PC-9 (cell line): ENCODE data around the gene GLI1. TPM values are rescaled to one million over a fixed set of nuclear protein-coding genes. Genes with fewer than 3 reads are reported as not detected.
A peak's percentile ranks its signal among the peaks of the same experiment; 100 is the strongest.

ENCODE experiments used
- BruUV-seq: library from RNA; stranded (reverse); fragments of 400-500 nt; replicated peaks from 2 replicates; lab custom pipeline; 2021; lab: Mats Ljungman, UMichigan
- CTCF ChIA-PET: fragments of 300-600 bp; sonication (Branson Sonifier 250); formaldehyde crosslinking; loops from one replicate; lab custom pipeline; 2022; ENCODE audit warnings: antibody characterized with exemption; lab: Charles Lee
- POLR2A ChIA-PET: fragments of 300-600 bp; sonication (Branson Sonifier 250); formaldehyde crosslinking; loops from one replicate; lab custom pipeline; 2022; ENCODE audit warnings: antibody characterized with exemption; ENCODE audit not compliant: unreplicated experiment; lab: Charles Lee
- DNase-seq, 2 experiments: peaks; one replicate each; pipeline versions ENCODE4 v3.0.0 to v3.0.0-alpha.2; 2015 to 2022; ENCODE audit warnings: mixed read lengths in 1 of 2
- H2AFZ ChIP-seq: fragments of 200-600 bp; sonication (generic); 2 replicates; pipeline ENCODE4 v1.8.1; 2017; ENCODE audit warnings: antibody characterized with exemption
- H3F3A ChIP-seq: fragments of 200-600 bp; sonication (generic); 2 replicates; pipeline ENCODE4 v1.8.1; 2017; ENCODE audit warnings: antibody characterized with exemption, mild to moderate bottlenecking, low read depth; ENCODE audit not compliant: insufficient read depth
- H3K27ac ChIP-seq: fragments of 200-600 bp; sonication (generic); 2 replicates; pipeline ENCODE4 v1.6.1; 2016; ENCODE audit warnings: mixed run types
- H3K27me3 ChIP-seq: fragments of 200-600 bp; sonication (generic); 2 replicates; pipeline ENCODE4 v1.6.1; 2016; ENCODE audit warnings: low read depth, mixed run types; ENCODE audit not compliant: insufficient read depth
- H3K36me3 ChIP-seq: fragments of 200-600 bp; sonication (generic); 2 replicates; pipeline ENCODE4 v1.6.1; 2016; ENCODE audit warnings: low read depth, mixed run types
- H3K4me1 ChIP-seq: fragments of 200-600 bp; sonication (generic); replicated peaks from 2 replicates; pipeline ENCODE4 v1.6.1; 2016; ENCODE audit warnings: mixed run types; ENCODE audit not compliant: insufficient read depth
- H3K4me2 ChIP-seq: fragments of 200-600 bp; sonication (generic); 2 replicates; pipeline ENCODE4 v1.6.1; 2017; ENCODE audit warnings: mixed run types
- H3K4me3 ChIP-seq: fragments of 200-600 bp; sonication (generic); 2 replicates; pipeline ENCODE4 v1.6.1; 2016; ENCODE audit warnings: mixed run types
- H3K79me2 ChIP-seq: fragments of 200-600 bp; sonication (generic); 2 replicates; pipeline ENCODE4 v1.6.1; 2017; ENCODE audit warnings: low read depth, mixed run types
- H3K9me2 ChIP-seq: fragments of 200-600 bp; sonication (generic); 2 replicates; pipeline ENCODE4 v1.8.1; 2017; ENCODE audit warnings: mild to moderate bottlenecking; ENCODE audit not compliant: insufficient read depth
- H3K9me3 ChIP-seq: fragments of 200-600 bp; sonication (generic); 2 replicates; pipeline ENCODE4 v1.8.1; 2016; ENCODE audit warnings: low read depth; ENCODE audit not compliant: insufficient read depth
- H4K20me1 ChIP-seq: fragments of 200-600 bp; sonication (generic); 2 replicates; pipeline ENCODE4 v1.8.1; 2017; ENCODE audit not compliant: insufficient read depth
- CTCF ChIP-seq: fragments of 200-600 bp; sonication (generic); conservative IDR thresholded peaks from 2 replicates; pipeline ENCODE4 v1.6.1; 2017; ENCODE audit warnings: mixed run types, antibody characterized with exemption, mild to moderate bottlenecking, moderate library complexity
- EZH2 ChIP-seq: fragments of 200-600 bp; sonication (generic); IDR thresholded peaks from 2 replicates; pipeline ENCODE4 v1.8.0; 2017; ENCODE audit warnings: antibody characterized with exemption, low read depth
- intact Hi-C: fragments of 100-400 bp; cut with micrococcal nuclease; formaldehyde crosslinking; loops from one replicate; pipeline ENCODE4 v1.10.0; 2022; ENCODE audit not compliant: unreplicated experiment
- total RNA-seq: library from RNA; stranded (reverse); gene quantifications from 2 replicates; pipeline ENCODE4 v1.2.3, GENCODE V29; 2021

Gene GLI1
- total RNA-seq, 1 experiment from 2014 or later = not detected

DNA sequence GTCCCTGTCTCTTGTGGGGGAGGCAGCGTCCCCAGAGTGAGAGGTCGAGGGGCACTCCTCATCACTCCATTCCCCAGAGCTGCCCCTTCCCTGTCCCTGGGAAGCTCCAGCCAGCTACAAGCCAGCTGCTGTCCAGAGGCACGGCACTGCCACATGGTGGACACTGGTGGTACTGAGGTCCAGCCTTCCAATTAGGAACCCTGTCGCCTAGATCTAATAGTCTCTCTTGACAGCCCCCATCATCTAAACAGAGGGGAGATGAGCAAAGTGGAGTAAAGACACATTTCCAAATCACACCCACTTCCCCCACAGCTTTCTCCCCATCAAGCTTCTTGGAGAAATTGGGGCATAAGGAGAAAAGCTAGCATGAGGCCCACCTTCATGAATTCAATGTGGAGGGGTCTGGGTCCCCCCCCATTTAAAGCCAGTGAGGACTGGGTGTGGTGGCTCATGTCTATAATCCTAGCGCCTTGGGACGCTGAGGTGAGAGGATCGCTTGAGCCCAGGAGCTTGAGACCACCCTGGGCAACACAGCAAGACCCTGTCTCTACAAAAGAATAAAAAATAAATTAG, 6.6 kb upstream of the GLI1 start:
- H3F3A ChIP-seq = no peaks in the 10 kb centered on the region
- no peak overlapping the region for H3K4me3 ChIP-seq
- ChIA-PET CTCF (interaction anchor here (0.5 to 1.8 kb wide), 11 partner anchors 43 to 384 kb away, joined by 3 to 30 read pairs (median 4); no protein-coding TSS in a partner anchor), POLR2A (interaction anchor here (0.6 to 0.7 kb wide), 2 partner anchors 138 to 145 kb away, joined by 3 read pairs; no protein-coding TSS in a partner anchor)
- DNase-seq = peak; percentile 47 to 73
- no peaks in the 10 kb centered on the region for H3K9me2 ChIP-seq
- no peaks in the 10 kb centered on the region for H3K9me3 ChIP-seq
- no TSS peak for BruUV-seq
- no peaks in the 10 kb centered on the region for H4K20me1 ChIP-seq
- no peak overlapping the region for H2AFZ ChIP-seq
- intact Hi-C loops = loop anchor here (1.0 to 10.0 kb wide), 4 partner anchors 146 to 452 kb away; no protein-coding TSS in a partner anchor
- H3K27ac ChIP-seq = no peak overlapping the region
- TF ChIP-seq EZH2 (no peak), CTCF (peak; percentile 91)
- H3K4me2 ChIP-seq = no peak overlapping the region
- no peaks in the 10 kb centered on the region for H3K27me3 ChIP-seq
- H3K79me2 ChIP-seq = no peaks in the 10 kb centered on the region
- no peaks in the 10 kb centered on the region for H3K36me3 ChIP-seq
- H3K4me1 ChIP-seq = peaks cover 35% of the 10 kb centered on the region

- CTCF ChIA-PET = interaction anchor here (0.9 kb wide), 1 partner anchor 178 kb away, joined by 4 read pairs; no protein-coding TSS in a partner anchor
- TF ChIP-seq EZH2 (no peak), CTCF (no peak)
- H3K27ac ChIP-seq = no peak overlapping the region; the same call in 1 of the 2 replicates
- no peaks in the 10 kb centered on the region for H3K36me3 ChIP-seq
- DNase-seq = no peak
- H3K4me3 ChIP-seq = no peak overlapping the region
- H3K9me3 ChIP-seq = no peaks in the 10 kb centered on the region
- POLR2A ChIA-PET = interaction anchor here (0.7 kb wide), 2 partner anchors 58 to 327 kb away, joined by 3 read pairs; no protein-coding TSS in a partner anchor
- no peaks in the 10 kb centered on the region for H3K9me2 ChIP-seq
- H3K4me1 ChIP-seq = peaks cover 43% of the 10 kb centered on the region
- intact Hi-C loops = loop anchor here (10.0 kb wide), 1 partner anchor 451 kb away; no protein-coding TSS in a partner anchor
- no peak overlapping the region for H2AFZ ChIP-seq
- H3K79me2 ChIP-seq = no peaks in the 10 kb centered on the region
- H3K4me2 ChIP-seq = peak overlapping the region; percentile 63; the same call in 1 of the 2 replicates
- H4K20me1 ChIP-seq = no peaks in the 10 kb centered on the region
- H3F3A ChIP-seq = no peaks in the 10 kb centered on the region
- no TSS peak for BruUV-seq
- no peaks in the 10 kb centered on the region for H3K27me3 ChIP-seq
Measured at GRCh38 chr12:57454213-57454565, 5.4 kb upstream of the GLI1 start.

DNA sequence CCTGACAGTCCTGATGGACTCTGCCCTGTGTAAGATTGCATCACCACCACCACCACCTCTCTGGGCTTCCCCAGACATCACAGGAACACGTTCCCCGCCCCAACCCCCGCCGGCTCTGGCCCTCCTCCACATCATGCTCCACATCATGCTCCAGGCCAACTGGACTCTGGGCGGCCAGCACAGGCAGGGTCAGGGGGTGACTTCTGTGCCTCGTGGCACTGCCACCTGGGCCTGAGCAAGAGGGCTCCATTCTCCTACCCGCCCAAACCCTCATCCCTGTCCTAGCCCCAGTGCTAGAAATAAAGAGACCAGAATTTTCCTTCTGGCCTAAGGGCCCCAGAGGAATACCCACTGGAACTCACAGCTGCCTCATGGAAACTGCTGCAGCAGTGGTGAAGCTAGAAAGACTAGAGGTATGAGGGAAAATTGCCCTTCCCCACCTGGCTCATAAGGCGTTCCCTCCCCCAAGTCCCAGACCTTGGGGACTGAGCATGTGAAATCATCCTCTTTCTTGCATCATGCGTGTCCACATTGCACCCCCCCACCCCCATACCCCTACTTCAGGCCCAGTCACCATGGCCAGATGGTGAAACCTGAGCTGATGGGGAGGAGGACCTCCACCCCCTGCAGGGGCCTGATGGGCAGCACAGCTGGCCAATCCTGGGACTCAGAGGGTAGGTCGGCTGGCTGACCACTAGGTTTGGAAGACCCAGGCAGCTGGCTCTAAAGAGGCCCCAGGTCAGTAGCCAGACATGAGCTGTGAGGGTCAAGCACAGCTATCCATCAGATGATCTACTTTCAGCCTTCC, 4.8 kb upstream of the GLI1 start, which contains the start of gene INHBE:
Gene INHBE, plus strand, starts transcription at position 742 of the 808 bp plus-strand sequence. CDS start 230 bp downstream, outside the sequence.
- no peaks in the 10 kb centered on the region for H3K79me2 ChIP-seq
- no peaks in the 10 kb centered on the region for H3F3A ChIP-seq
- H3K27ac ChIP-seq = peak within 1 kb of the TSS; percentile 60
- no peaks in the 10 kb centered on the region for H3K27me3 ChIP-seq
- ChIA-PET POLR2A (interaction anchor here (0.5 to 0.6 kb wide), 2 partner anchors 9 to 611 kb away, joined by 4 to 22 read pairs; no protein-coding TSS in a partner anchor), CTCF (interaction anchor here (0.6 to 1.1 kb wide), 5 partner anchors 10 to 282 kb away, joined by 4 to 8 read pairs (median 4); no protein-coding TSS in a partner anchor)
- TF ChIP-seq EZH2 = no peak
- TF ChIP-seq CTCF = no peak
- intact Hi-C loops = loop anchor here (10.0 kb wide), 1 partner anchor 450 kb away; no protein-coding TSS in a partner anchor
- BruUV-seq = no TSS peak
- no peak within 1 kb of the TSS; the same call in 1 of the 2 replicates for H3K4me3 ChIP-seq
- H3K4me1 ChIP-seq = peaks cover 43% of the 10 kb centered on the region
- no peak for DNase-seq
- no peaks in the 10 kb centered on the region for H3K9me2 ChIP-seq
- H2AFZ ChIP-seq = peak within 1 kb of the TSS; percentile 66
- no peaks in the 10 kb centered on the region for H3K9me3 ChIP-seq
- no peaks in the 10 kb centered on the region for H3K36me3 ChIP-seq
- H3K4me2 ChIP-seq = peak within 1 kb of the TSS; percentile 63
- H4K20me1 ChIP-seq = no peaks in the 10 kb centered on the region
